ENCODE measurements around the gene LRIG1.

The LRIG1 gene

GRCh38 chr3:66488492-66488891 lies 12.3 kb downstream of the LRIG1 start:
- DNase-seq (ENCODE audit: low read depth, low spot score) = no peak

GRCh38 chr3:66487465-66487864 lies 13.4 kb downstream of the LRIG1 start:
- no peak for DNase-seq (ENCODE audit: low read depth, low spot score)

- no peak for DNase-seq (ENCODE audit: low read depth, low spot score)
Measured at GRCh38 chr3:66486646-66487045, 14.2 kb downstream of the LRIG1 start.

GRCh38 chr3:66486202-66486601 lies 14.6 kb downstream of the LRIG1 start:
- DNase-seq (ENCODE audit: low read depth, low spot score) = no peak

- no peak for DNase-seq (ENCODE audit: low read depth, low spot score)
Measured at GRCh38 chr3:66485291-66485968, 15.4 kb downstream of the LRIG1 start.

- no peak for DNase-seq (ENCODE audit: low read depth, low spot score)
Measured at GRCh38 chr3:66484106-66484844, 16.5 kb downstream of the LRIG1 start.

GRCh38 chr3:66483409-66483906 lies 17.4 kb downstream of the LRIG1 start:
- no peak for DNase-seq (ENCODE audit: low read depth, low spot score)

GRCh38 chr3:66483006-66483405 lies 17.8 kb downstream of the LRIG1 start:
- no peak for DNase-seq (ENCODE audit: low read depth, low spot score)

GRCh38 chr3:66482018-66482404 lies 18.8 kb downstream of the LRIG1 start:
- DNase-seq (ENCODE audit: low read depth, low spot score) = no peak

- DNase-seq (ENCODE audit: low read depth, low spot score) = no peak
Measured at GRCh38 chr3:66481071-66482017, 19.5 kb downstream of the LRIG1 start.

GRCh38 chr3:66480666-66481065 lies 20.2 kb downstream of the LRIG1 start:
- no peak for DNase-seq (ENCODE audit: low read depth, low spot score)

GRCh38 chr3:66479532-66479947 lies 21.3 kb downstream of the LRIG1 start:
- no peak for DNase-seq (ENCODE audit: low read depth, low spot score)

- DNase-seq (ENCODE audit: low read depth, low spot score) = no peak
Measured at GRCh38 chr3:66478960-66479359, 21.9 kb downstream of the LRIG1 start.

- no peak for DNase-seq (ENCODE audit: low read depth, low spot score)
Measured at GRCh38 chr3:66477856-66478255, 23.0 kb downstream of the LRIG1 start.

- DNase-seq (ENCODE audit: low read depth, low spot score) = no peak
Measured at GRCh38 chr3:66476852-66477381, 23.9 kb downstream of the LRIG1 start.

GRCh38 chr3:66475386-66476020 lies 25.3 kb downstream of the LRIG1 start:
- no peak for DNase-seq (ENCODE audit: low read depth, low spot score)

GRCh38 chr3:66473692-66474091 lies 27.1 kb downstream of the LRIG1 start:
- no peak for DNase-seq (ENCODE audit: low read depth, low spot score)

- no peak for DNase-seq (ENCODE audit: low read depth, low spot score)
Measured at GRCh38 chr3:66473181-66473580, 27.6 kb downstream of the LRIG1 start.

- DNase-seq (ENCODE audit: low read depth, low spot score) = no peak
Measured at GRCh38 chr3:66472313-66473134, 28.3 kb downstream of the LRIG1 start.

GRCh38 chr3:66470956-66471686 lies 29.7 kb downstream of the LRIG1 start:
- DNase-seq (ENCODE audit: low read depth, low spot score) = no peak
